ENCODE data around the gene CA12.
"Not testable (repeated sequence)": the region's sequence is repeated elsewhere in the genome, so short reads cannot be mapped to it uniquely, and the experiment has no call there.

CA12 gene

DNA sequence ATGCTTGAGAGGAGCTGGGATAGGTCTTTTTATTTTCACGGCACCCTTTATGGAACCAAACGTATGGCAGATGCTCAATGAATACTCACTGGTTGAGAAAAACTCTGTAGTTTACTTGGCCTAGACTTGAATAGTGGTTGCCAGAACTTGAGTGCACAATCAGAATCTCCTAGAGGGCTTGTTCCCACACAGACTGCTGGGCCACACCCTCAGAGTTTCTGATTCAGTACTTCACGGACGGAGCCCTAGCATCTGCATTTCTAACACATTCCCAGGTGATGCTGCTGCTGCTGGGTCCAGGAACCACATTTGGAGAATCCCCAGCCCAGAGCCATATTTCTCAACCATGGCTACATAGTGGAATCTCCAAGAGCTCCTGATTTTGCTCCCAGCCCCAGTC lies 24.6 kb downstream of the CA12 start:
- DNase-seq = no peak

DNA sequence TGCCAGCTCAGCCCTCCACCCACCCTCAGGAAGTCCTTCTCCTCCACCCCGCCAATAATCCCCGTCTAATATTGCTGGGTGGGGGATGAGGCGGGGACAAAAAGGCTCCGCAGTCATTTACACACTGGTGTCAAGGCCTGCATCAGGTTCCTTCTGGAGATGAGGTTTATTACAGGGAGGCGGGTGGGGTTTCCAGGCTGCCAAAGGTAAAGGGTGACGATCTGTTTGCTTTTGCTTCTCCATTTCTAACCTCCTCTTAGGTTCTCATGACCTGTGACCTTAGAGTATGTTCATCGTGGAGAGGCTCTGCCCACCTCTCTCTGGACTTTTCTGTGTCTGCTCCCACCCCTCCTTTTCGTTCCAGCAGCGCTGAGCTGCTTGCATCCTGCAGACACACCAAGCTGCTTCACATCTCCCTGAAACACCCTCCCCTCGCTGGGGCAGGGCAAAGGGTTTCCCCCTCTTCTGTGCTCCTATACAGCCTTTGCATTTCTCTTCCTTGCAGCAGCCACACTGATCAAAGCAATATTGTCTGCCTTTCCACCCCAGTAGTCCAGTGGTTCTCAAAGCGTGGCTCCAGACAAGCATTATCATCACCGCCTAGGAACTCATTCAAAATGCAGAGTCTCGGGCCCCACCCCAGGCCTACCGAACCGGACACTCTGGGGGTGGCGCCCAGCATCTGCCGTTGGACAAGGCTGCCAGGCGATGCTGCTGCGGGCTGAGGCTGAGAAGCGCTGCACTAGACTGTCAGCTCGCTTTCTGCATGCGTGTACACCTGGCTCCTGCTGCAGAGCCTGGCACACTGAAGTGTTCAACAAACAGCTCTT lies 26.6 kb downstream of the CA12 start:
- DNase-seq = no peak

DNA sequence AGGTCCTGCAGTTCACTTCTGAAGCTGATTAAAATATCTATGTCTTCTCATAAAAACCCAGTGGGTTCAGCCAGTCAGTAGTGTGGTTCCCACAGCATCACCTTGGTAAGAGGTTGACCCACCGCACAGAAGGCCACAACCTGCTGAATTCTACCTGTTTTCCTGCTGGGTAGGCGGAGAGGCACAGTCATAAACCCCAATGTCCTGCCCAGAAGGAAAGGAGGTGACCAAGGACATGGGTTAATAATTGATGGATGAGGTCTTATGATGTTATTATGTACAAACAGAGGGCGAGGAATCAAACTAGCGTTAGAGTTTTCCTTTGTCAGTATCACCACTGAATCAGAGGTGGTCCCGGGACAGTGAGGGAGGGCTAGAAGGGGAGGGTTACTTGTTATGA lies 27.8 kb downstream of the CA12 start:
- no peak for DNase-seq

DNA sequence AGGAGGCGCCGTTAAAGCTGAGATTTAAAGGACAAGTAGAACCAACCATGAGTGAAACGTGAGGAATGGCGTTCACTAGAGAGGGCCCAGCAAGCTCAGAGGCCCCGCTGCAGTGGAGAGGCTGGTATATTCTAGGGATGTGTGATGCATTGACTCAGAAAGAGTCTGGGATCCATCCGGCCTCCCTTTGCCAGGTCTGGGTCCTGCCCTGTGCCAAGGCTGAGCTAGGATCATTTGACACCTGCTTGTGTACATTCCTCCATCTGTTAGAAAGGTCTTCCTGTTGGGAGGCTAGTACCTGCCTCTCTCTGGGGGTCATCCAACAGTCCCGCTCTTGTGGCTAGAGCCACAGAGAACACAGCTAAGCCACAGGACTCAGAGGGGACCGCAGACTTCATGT lies 28.4 kb downstream of the CA12 start:
- no peak for DNase-seq

DNA sequence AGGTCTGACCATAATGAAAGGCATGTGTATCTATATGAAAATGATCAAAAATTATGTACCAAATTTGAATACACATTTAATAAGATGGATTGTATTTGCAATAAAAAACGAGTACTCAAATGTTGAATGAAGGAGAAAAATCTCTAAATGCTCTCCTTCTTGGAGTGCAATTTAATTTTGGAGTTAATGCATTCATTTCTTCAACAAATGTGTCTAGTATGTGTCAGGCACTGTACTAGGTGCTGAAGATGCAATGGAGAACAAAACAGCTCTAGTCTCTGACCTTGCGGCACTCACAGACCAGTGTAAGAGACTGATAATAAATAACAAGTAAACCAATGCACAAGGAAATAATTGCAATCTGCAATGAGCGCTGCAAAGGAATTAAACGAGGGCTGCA lies 28.8 kb downstream of the CA12 start:
- no peak for DNase-seq

DNA sequence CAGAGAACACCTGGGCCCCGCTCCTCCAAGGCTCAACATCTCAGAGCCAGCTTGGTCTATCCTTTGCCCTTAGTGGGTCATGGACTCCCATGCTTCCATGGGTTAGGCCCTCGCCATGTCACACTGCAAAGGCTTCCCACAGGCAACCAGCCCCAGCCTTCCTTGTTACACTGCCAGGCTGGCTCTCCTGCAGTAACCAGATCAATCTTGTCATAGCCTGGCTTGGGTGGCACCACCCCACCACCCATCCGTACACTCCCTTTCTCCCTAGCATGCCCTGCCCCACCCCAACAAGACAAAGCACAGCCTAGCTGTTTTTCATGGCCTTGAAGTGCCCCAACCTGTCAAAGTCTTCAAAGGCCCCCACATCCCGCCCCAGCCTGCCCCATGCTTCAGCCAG lies 30.5 kb downstream of the CA12 start:
- DNase-seq = no peak

DNA sequence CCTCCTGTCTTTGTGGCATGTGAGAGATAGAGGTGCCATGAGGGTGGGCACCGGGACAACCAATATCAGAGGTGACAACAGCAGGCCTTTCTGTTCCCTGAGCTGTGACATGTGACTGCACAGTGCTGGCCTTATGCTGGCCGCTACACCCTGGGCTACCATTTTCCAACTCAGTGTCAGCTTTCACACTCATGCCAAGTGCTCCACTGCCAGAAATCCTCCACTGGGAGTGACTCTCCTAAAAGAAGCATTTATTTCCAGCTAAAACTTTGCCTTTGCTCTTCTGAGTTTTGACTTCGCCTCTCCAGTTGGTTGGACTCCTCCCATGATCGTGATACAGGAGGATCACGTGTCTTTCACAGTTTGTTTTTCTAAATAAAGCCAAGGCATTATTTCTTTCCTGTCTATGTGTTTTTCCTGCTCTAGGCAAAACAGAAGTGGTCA lies 31.4 kb downstream of the CA12 start:
- no peak for DNase-seq

DNA sequence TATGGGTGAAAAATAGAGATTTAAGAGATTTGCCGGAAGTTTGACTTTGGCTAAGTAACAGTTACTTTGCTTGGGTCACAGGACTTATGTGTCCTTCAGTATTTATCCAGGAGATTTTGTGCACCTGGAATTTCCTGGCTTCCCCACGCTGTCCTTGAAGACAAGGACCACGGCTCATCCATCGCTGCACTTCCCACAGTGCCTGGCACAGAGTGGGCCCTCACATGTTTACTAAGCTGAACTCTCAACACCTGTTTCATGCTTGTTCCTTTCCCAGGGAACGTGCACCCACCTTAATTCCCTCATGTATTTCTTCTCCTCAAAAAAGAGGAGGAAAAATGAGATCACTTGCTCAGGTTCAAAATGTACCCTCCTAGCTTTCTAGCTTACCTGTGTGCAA lies 32.0 kb downstream of the CA12 start:
- no peak for DNase-seq

DNA sequence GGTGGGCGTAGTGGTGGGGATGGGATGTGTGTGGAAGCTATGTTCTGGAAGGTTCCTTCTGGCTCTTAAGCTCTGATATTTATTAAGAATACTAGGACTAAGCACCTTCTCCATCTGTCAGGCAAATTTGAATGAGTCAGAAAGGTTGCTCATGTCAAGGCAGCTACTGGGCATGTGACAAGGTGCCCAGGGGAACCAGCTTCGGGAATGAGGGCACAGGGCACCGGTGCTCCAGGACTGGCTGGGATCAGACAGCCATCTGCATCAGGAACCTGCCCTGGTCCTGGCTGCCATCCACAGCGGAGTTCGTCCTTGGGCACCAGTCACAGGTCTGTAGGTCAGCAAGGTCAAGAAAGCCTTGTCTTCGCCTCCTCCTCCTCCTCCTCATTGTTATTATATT lies 32.5 kb downstream of the CA12 start:
- DNase-seq = no peak

DNA sequence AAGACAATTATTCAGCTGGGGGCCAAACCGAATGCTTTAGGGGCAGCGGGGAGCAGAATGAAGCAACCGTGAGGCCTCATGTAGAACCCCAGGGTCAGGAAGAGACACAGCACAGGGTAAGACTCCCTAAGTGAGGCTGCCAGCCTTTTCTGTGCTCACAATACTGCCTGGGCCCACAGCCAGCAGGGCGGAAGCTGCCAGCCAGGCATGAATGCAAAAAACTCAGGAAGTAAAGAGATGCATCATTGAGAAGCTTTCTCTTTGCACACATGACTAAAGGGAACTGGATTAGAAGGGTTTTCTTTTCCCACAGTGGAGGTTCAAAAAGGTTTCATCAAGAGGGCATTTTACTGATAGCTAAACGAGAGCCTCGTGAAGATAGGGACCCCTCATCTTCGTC lies 33.3 kb downstream of the CA12 start:
- DNase-seq = no peak

DNA sequence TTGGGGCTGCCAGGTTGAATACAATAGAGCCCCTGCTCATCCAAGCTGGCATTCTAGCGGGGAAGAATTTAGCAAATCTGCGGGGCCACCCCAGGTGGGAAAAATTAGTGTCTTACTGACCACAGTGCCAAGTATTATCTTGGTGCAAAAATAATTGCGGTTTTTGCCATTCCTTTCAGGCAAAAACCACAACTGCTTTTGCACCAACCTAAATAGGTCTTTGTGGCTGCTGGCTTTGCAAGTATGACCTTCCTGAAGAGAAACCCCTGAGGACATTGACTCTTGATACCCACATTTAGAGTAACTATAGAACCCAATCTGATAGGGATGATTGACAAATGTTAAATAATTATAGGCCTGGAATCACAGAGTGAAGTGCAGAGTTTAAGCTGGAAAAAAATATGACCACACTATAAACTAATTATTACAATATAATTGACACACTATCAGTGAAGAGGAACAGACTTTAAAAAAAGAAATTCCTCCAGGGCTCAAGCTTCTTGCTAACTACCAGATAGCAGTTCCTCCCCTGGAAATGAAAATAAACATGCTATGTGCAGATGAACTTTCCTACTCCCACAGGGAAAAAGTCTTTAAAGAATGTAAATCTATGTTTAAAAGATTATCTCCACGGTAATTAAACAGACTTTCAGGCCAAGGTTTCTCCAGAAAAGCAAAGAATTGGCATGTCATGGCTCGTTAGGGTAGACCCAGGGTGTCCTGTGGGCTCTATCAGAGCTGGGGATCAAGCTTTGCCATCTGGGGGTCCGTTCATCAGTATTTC lies 34.4 kb downstream of the CA12 start:
- no peak for DNase-seq

DNA sequence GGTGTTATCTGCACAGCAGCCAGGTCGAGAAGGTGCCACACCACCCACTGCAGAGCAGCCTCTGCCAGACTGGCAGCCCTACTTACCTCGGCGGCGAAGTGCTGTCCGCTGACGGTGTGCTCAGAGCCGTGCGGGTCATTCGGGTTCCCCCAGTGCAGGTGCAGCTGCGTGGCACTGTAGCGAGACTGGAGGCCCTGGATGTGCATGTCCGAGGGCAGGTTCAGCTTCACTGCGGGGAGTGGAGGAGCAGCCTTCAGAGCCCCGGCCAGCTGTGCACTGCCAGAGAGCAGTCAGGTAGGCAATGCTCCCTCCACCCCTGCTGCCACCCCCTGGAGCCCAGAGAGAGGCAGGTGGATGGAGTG lies 36.3 kb downstream of the CA12 start:
- DNase-seq = no peak

DNA sequence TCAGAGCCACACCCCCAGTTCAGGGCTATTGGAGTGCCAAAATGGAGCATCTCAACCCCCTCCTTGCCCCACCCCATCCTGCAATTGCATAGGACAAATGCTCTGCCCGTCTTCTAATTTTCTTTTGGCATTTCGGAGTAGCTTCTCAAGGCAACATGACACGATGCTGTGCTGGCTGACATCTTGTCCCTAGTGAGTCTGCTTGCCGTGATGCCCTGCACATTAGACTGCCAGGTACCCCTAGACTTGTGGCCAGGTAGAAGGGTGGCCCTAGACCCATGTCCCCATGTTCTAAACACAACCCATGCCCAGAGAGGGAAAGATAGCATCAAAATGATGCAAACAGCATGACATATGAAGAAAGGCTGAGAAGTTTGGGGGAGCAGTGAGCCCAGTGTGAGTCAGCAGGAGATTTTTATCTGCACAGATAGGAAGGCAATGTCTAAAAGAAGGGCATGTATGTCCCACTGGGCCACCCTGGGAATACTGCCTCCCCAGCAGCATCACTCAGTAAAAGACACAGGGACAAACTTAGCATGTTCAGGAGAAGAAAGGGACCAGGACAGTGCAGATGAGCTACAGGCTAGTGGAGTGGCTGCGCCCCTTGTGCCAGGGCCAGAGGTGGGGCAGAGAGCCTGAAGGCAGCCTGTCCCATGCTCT lies 36.8 kb downstream of the CA12 start:
- DNase-seq = no peak

DNA sequence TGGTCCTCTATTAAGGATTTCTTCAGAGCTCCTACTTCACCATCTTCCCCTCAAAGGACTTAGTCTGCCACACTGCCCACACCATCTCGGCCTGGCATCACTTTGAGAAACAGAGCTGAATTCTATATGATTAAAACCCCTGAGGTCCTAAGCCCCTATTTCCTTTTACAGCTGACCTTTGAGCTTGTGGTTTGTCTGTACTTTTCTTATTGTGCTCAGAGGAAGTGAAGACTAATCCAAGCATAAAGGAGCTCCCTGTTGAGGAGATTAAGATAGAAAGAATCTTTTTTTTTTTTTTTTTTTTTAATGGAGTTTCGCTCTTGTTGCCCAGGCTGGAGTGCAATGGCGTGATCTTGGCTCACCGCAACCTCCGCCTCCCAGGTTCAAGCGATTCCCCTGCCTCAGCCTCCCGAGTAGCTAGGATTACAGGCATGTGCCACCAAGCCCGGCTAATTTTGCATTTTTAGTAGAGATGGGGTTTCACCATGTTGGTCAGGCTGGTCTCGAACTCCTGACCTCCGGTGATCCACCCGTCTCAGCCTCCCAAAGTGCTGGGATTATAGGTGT lies 38.6 kb downstream of the CA12 start:
- not testable (repeated sequence) for DNase-seq

DNA sequence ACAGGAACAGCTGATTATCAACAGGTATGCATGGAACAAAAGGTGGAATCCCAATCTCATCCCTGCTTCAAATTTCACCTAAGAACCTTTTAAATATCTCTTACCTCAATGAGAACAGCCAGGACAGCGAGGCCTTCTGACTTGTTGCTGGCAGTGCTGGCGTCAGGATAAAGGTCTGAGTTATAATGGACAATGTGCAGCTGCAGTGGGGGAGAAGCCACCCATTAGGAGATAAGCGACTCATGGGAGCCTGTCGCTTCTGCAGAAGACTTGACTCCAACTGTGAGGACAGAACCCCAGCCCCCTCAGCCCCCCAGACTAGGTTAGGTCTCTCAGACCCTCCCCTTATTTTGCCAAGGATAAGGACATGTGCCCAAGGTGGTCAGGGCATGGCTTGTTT lies 39.7 kb downstream of the CA12 start:
- no peak for DNase-seq

DNA sequence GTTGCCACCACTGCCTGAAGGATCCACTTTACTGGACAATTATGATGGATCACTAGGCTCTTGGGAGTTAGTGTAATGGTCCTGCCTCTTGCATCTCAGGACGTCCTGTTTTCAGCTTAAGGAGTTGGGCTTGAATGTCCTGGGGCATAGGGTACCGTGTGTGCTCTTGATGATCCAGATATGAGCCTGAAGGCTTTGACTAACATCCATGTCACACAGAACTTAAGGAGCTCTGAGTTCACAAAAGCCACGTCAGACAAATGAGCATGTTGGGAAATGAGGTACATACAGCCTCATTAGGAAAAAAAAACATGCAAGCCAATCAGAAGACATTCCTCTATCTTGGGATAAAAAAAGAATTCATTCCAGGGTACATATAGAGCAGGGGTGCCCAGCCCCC lies 40.8 kb downstream of the CA12 start:
- DNase-seq = no peak

DNA sequence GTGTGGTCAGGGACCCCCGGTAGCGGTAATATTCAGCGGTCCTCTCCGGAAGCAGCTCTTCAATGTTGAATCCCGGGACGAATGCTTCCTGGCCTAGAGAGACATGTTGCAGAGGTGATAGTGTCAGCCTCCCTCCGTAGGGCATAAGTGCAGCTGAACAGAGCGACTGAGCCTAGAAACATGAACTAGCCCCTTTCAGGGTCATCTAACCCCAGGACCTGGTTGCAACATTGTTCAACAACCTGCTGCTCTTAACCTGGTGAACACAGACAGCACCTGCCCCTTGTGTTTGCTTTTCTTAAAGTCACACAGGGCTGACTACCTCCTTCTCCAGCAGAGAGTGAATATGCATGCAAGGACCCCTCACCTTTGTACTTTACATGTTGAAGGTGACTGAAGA lies 41.3 kb downstream of the CA12 start:
- DNase-seq = no peak

DNA sequence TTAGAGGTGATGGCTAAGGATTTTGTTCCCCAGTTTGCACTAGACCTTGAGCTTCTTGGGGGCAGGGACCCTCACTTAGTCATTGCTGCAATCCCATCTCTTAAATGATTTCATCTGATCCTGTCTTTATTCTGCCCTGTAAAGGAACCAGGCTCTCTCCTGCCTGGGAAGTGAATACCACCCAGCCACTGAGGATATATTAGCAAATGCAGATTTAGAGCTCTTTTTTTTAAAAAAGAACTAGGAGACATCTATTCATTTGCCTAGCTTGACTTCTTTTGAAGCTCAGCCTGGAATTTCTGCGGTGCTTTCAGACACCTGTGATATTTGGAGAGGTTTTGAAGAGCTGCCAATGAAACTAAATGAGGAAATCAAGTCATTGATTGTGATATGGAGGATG lies 41.8 kb downstream of the CA12 start:
- DNase-seq = no peak

DNA sequence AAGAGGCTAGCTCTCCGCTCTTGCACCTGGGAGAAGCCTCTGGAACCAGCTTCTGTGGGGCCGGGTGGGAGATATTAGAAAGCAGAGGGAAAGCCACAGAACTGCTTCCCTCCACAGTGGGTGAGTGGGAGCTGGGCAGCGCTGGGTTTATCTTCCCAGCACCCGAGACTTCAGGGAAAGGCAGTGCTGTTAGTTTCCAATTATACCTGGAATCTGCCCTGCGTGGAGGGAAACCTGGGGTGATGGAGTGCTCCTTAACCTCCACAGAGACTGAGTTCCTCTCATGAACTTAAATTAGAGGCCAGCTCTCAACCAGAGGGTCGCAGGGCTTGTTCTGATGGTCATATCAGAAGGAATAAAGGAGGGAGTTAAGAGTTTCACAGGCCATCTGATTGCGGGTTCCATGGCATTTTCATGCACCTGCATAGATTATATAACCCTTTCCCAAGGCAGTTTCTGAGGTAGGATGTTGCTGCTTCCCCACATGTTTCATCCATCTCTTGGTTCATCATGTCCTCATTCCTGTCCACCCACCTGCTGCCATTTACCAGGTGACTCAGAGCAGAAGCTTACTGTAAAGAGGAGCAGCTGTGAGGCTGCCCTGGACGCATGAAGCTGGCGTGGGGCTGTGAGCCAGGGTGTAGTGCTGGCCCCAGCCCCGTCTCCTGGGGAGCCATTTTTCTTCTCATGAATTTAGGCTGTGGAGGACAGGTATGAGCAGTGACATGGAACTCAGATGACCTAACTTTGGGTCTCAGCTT lies 42.5 kb downstream of the CA12 start:
- no peak for DNase-seq

DNA sequence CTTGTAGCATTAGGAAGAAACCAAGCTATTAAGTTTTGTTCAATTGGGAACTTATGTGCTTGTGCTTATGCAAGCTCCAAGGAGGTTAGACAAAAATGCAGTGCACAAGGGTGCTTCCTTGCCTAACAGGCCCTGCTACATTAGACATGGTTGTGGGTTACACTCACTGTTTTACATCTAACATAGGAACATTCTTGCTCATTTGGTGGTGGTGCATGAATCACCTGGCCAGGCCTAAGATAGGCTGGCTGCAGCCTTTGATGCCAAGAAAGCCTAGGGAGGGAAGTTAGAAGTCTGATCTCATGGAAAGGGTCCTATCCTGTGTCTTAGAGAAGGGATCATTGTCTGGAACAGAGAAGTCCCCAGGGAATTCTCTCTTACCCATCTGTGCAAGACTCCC lies 43.5 kb downstream of the CA12 start:
- no peak for DNase-seq

DNA sequence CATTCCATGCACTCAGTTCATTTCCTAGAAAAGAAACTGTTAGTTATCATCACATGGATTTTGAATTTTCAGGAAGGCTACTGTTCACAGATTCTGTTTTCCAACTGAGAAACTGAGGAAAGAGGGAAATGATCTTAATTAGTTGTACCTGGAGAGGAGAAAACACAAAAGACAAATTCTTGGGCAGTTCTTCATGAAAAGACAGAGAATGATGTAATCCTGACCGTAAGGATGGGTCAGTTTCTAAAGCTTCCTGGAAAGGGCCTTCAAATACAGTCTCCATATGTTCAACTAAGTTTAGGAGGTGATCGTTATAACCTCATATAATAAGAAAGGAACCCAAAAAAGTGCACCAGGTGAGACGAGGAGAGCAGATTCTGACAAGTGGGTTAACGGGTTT lies 44.6 kb downstream of the CA12 start:
- no peak for DNase-seq

DNA sequence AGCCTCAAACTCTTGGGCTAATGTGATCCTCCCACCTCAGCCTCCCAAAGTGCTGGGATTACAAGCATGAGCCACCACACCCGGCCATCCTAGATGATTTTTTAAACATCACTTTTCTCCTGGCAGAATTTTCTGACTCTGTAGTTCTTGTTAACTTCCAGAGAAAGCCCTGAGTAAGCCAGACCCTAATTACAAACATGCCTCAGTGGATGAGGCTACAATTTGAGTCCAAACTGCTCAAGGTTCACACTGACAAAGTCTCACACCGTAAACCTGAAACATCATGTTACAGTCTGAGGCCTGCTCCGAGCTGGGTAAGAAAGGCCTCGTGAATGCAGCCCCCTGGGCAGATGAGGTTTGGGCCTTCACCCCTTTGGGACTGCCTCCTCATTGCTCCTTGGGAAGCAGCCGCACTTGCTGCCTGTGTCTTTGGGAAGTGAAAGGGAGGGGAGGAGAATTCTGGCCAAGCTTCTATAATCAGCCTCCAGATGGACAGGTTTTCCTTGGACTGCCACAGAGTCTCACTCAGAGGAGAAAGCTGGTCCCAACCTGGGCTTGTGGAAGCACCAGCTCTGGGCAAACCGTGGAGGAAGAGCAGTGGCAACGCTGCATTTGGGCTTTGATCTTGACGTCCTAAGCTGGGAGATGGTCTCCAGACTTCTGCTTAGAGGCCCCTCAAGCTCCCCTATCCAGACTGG lies 46.0 kb downstream of the CA12 start:
- DNase-seq = no peak

Measured in retina (tissue), 1 donor.